Left lung (tissue), 10 donors: Measurements from ENCODE around the gene BAIAP2L2. TPM values are rescaled to one million over a fixed set of nuclear protein-coding genes. Genes with fewer than 3 reads are reported as not detected.

Source experiments
- ATAC-seq: fragments of 200-7000 bp; cut with Tn5 transposase; one replicate; pipeline ENCODE4 v1.9.1; 2020; ENCODE audit warnings: moderate library complexity
- DNase-seq, 4 donors: peaks; one replicate each; pipeline ENCODE4 v3.0.0-alpha.2; 2013 to 2020
- H3K27ac ChIP-seq, 2 donors: fragments of 200-600 bp; sonication (generic) in 1 of 2; one replicate each; pipeline versions ENCODE4 v1.5.0 to v1.8.0; 2020 to 2021
- H3K27me3 ChIP-seq, 2 donors: fragments of 200-600 bp; sonication (generic) in 1 of 2; one replicate each; pipeline versions ENCODE4 v1.5.0 to v1.8.0; 2020 to 2021
- H3K36me3 ChIP-seq, 2 donors: fragments of 200-600 bp; sonication (generic) in 1 of 2; one replicate each; pipeline versions ENCODE4 v1.5.0 to v1.8.0; 2020 to 2021
- H3K4me1 ChIP-seq, 2 donors: fragments of 200-600 bp; one replicate each; pipeline ENCODE4 v1.8.0; 2021
- H3K4me3 ChIP-seq, 2 donors: fragments of 200-600 bp; sonication (generic) in 1 of 2; one replicate each; pipeline versions ENCODE4 v1.5.0 to v1.8.0; 2020 to 2021; ENCODE audit warnings: mild to moderate bottlenecking in 1 of 2
- H3K9me3 ChIP-seq, 2 donors: fragments of 200-600 bp; sonication (generic) in 1 of 2; one replicate each; pipeline versions ENCODE4 v1.5.0 to v1.8.0; 2020 to 2021
- intact Hi-C, 2 donors: fragments of 100-400 bp; cut with DNase I; formaldehyde crosslinking; loops; one replicate each; pipeline versions ENCODE4 v1.11.2 to v1.14.2; 2022
- polyA plus RNA-seq, 6 donors: library from polyadenylated mRNA; unstranded; fragments of 120-200 nt; gene quantifications; one replicate each; pipeline ENCODE4 v1.2.1, GENCODE V29; 2013; ENCODE audit not compliant: insufficient read length in 6 of 6
- total RNA-seq, 2 donors: library from RNA; stranded (reverse); fragmentation: NEBNext Ultra II Directional; extraction: Animal tissue kit (Norgen Biotek cat#: 25700); gene quantifications; one replicate each; pipeline ENCODE4 v1.2.1, GENCODE V29; 2021
- TF ChIP-seq, protein P1 (sequence below), 2 donors: fragments of 200-600 bp; sonication (generic) in 1 of 2; IDR thresholded peaks; one replicate each; pipeline versions ENCODE4 v1.5.0 to v1.8.0; 2021; ENCODE audit warnings: antibody characterized with exemption in 2 of 2
- donor health status: DM: no; HTN: yes; CAD: no.
- donor health status: DM: no; HTN: no; CAD: no.

The BAIAP2L2 gene
- total and polyA plus RNA-seq, 8 donors = 0.34 to 1.5 (median 0.99) TPM

DNA sequence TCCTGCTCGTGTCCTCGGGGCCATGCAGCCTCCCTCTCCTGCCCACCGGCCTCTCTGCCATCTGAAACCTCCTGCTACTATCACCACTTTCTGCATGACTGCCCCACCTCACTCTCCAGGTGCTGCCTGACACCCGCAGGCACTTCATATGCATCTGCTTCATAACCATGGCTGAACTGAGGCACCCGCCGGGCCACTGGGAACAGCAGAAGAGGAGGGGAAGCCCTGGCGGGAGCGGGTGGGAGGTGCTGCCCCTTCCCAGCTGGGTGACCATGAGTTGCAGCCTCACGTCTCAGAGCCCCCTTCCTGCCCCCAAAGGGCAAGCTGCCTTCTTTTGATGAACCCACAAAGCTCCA lies 75.0 kb downstream of the BAIAP2L2 start:
- Histone ChIP-seq H3K27me3 (no peaks in the 10 kb centered on the region), H3K9me3 (no peaks in the 10 kb centered on the region), H3K4me1 (peaks cover 18 to 24% of the 10 kb centered on the region in 2 donors), H3K27ac (no peak overlapping the region), H3K4me3 (no peak overlapping the region), H3K36me3 (no peaks in the 10 kb centered on the region)
- TF ChIP-seq, protein P1, sequence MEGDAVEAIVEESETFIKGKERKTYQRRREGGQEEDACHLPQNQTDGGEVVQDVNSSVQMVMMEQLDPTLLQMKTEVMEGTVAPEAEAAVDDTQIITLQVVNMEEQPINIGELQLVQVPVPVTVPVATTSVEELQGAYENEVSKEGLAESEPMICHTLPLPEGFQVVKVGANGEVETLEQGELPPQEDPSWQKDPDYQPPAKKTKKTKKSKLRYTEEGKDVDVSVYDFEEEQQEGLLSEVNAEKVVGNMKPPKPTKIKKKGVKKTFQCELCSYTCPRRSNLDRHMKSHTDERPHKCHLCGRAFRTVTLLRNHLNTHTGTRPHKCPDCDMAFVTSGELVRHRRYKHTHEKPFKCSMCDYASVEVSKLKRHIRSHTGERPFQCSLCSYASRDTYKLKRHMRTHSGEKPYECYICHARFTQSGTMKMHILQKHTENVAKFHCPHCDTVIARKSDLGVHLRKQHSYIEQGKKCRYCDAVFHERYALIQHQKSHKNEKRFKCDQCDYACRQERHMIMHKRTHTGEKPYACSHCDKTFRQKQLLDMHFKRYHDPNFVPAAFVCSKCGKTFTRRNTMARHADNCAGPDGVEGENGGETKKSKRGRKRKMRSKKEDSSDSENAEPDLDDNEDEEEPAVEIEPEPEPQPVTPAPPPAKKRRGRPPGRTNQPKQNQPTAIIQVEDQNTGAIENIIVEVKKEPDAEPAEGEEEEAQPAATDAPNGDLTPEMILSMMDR (IDR thresholded peaks at IDR 0.05) = no peak
- DNase-seq (peak in 1 of 4 donors; percentile 59), ATAC-seq (no peak)
- intact Hi-C loops = no loop called here

Other genes starting within 250 kb of the BAIAP2L2 start
- gene MICALL1, start 204.4 kb downstream of the BAIAP2L2 start, total RNA-seq = 10 to 100 TPM; 35.8 to 36.8 TPM
- gene MICALL1, start 204.4 kb downstream of the BAIAP2L2 start, polyA plus RNA-seq = 10 to 100 TPM; 15.0 to 32.4 (median 22.3) TPM
- gene C22orf23, start 157.1 kb downstream of the BAIAP2L2 start, total RNA-seq = under 1 TPM; 0.26 to 0.65 TPM
- gene C22orf23, start 157.1 kb downstream of the BAIAP2L2 start, polyA plus RNA-seq = 1 to 10 TPM; 3.6 to 7.2 (median 4.6) TPM
- gene POLR2F, start 157.0 kb downstream of the BAIAP2L2 start, total RNA-seq = 10 to 100 TPM; 58.3 to 64.9 TPM
- gene POLR2F, start 157.0 kb downstream of the BAIAP2L2 start, polyA plus RNA-seq = 10 to 100 TPM; 49.2 to 66.0 (median 60.2) TPM
- not detected for gene SOX10, start 126.1 kb downstream of the BAIAP2L2 start, total RNA-seq
- gene SOX10, start 126.1 kb downstream of the BAIAP2L2 start, polyA plus RNA-seq = 1 to 10 TPM in 1 of 6 donors, under 1 TPM in 5; 0.41 to 1.0 (median 0.83) TPM
- gene PICK1, start 53.3 kb downstream of the BAIAP2L2 start, total RNA-seq = 10 to 100 TPM; 30.9 to 39.5 TPM
- gene PICK1, start 53.3 kb downstream of the BAIAP2L2 start, polyA plus RNA-seq = 10 to 100 TPM; 22.8 to 33.1 (median 27.8) TPM
- gene SLC16A8, start 26.5 kb downstream of the BAIAP2L2 start, total RNA-seq = under 1 TPM; 0.38 to 0.45 TPM
- 1 to 10 TPM in 5 of 6 donors, under 1 TPM in 1; 0.94 to 2.1 (median 1.5) TPM for gene SLC16A8, start 26.5 kb downstream of the BAIAP2L2 start, polyA plus RNA-seq
- 10 to 100 TPM; 30.9 to 39.0 TPM for gene PLA2G6, start 71.1 kb upstream of the BAIAP2L2 start, total RNA-seq
- 10 to 100 TPM; 29.8 to 44.1 (median 35.7) TPM for gene PLA2G6, start 71.1 kb upstream of the BAIAP2L2 start, polyA plus RNA-seq
- gene MAFF, start 91.3 kb upstream of the BAIAP2L2 start, total RNA-seq = 10 to 100 TPM; 12.1 to 17.1 TPM
- 10 to 100 TPM in 2 of 6 donors, 1 to 10 TPM in 4; 7.0 to 16.8 (median 8.4) TPM for gene MAFF, start 91.3 kb upstream of the BAIAP2L2 start, polyA plus RNA-seq
- 10 to 100 TPM; 84.5 to 98.3 TPM for gene TMEM184B, start 162.3 kb upstream of the BAIAP2L2 start, total RNA-seq
- gene TMEM184B, start 162.3 kb upstream of the BAIAP2L2 start, polyA plus RNA-seq = 10 to 100 TPM; 33.7 to 43.8 (median 38.0) TPM
- gene CSNK1E, start 206.7 kb upstream of the BAIAP2L2 start, total RNA-seq = 100 to 1,000 TPM in 1 of 2 donors, 10 to 100 TPM in 1; 95.3 to 123 TPM
- gene CSNK1E, start 206.7 kb upstream of the BAIAP2L2 start, polyA plus RNA-seq = 100 to 1,000 TPM; 161 to 209 (median 192) TPM